Measurements from ENCODE around the gene ZNF804A.

- TF ChIP-seq POLR2A (IDR thresholded peaks at IDR 0.05) (no peak), CTCF (IDR thresholded peaks at IDR 0.05) (no peak), EP300 (IDR thresholded peaks at IDR 0.05) (no peak)
Observed at GRCh38 chr2:184599872-184600222, 1.5 kb downstream of the ZNF804A start.
